Measurements from ENCODE around the gene HLA-DOB.
"Not testable (repeated sequence)": the region's sequence is repeated elsewhere in the genome, so short reads cannot be mapped to it uniquely, and the experiment has no call there.

The HLA-DOB gene

DNA sequence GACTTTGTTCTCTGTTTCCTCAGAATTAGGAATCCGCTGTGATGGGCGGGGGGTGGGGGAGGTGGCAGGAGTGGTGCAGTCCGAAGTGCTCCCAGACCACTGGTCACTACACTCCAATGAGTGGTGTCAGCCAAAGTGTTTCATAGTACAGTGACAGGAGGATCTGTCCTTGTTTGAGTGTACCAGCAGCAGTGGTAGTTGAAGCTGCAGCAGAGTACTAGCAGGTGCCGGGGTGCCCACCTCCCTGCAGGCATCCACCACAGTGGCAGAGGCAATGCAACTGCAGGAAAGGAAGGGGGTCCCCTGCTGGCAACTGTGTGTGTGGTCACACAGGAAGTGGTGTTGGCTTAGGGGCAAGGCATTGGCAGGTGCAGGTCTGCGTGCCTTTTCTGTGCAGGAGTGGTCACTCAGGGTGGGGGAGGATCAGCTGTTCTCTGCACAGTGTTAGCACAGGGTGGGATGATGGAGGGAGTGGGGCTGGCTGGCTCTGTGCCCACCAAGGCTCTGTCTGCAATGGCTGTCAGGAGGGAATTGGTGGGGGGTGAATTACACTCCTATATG, 9.7 kb downstream of the HLA-DOB start:
- no peak for DNase-seq

DNA sequence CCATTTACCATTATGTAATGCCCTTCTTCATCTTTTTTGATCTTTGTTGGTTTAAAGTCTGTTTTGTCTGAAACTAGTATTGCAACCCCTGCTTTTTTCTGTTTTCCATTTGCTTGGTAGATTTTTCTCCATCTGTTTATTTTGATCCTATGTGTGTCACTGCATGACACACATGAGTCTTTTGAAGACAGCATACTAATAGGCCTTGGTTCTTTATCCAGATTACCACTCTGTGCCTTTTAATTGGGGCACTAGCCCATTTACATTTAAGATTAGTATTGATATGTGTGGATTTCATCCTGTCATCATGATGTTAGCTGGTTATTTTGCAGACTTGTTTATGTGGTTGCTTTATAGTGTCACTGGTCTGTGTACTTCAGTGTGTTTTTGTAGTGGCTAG, 11.4 kb downstream of the HLA-DOB start:
- DNase-seq: not testable (repeated sequence)

DNA sequence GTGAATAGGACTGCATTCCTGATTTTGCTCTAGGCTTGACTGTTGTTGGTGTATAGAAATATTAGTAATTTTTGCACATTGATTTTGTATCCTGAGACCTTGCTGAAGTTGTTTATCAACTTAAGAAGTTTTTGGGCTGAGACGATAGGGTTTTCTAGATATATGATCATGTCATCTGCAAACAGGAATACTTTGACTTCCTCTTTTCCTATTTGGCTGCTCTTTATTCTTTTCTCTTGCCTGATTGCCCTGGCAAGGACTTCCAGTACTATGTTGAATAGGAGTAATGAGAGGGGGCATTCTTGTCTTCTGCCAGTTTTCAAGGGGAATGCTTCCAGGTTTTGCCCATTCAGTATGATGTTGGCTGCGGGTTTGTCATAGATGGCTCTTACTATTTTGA, 13.4 kb downstream of the HLA-DOB start:
- no peak for DNase-seq

DNA sequence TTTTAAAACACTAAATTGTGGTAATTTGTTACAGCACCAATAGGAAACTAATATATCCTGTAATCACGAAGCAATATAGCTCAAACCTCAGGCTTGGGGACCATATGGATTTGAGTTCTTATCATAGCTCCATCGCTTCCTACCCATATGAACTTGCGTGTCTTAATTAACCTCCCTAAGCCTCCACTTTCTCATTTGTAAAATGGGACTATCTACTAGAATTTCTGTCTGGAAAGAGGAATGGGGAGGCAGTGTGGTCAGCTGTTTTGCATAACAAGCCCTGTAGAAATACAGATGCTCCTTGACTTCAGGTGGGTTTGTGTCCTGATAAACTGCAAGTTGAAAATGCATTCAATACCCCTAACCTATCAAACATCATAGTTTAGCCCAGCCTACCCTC, 17.1 kb downstream of the HLA-DOB start:
- no peak for DNase-seq

DNA sequence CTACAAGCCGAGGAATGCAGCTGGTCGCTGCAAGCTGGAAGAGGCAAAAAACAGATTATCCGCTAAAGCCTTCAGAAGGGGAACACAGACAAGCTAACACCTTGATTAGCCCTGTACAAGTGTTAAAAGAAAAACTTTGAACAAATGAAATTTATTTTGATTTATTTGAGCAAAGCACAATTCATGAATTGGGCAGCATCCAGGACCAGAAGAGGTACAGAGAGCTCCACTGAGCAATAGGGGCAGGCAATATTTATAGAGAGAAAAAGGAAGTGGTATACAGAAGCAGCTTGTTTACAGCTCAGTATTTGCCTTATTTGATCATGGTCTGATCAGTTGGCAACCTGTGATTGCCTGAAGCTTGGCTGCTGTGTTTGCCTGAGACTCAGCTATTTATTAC, 17.6 kb downstream of the HLA-DOB start:
- DNase-seq: no peak

DNA sequence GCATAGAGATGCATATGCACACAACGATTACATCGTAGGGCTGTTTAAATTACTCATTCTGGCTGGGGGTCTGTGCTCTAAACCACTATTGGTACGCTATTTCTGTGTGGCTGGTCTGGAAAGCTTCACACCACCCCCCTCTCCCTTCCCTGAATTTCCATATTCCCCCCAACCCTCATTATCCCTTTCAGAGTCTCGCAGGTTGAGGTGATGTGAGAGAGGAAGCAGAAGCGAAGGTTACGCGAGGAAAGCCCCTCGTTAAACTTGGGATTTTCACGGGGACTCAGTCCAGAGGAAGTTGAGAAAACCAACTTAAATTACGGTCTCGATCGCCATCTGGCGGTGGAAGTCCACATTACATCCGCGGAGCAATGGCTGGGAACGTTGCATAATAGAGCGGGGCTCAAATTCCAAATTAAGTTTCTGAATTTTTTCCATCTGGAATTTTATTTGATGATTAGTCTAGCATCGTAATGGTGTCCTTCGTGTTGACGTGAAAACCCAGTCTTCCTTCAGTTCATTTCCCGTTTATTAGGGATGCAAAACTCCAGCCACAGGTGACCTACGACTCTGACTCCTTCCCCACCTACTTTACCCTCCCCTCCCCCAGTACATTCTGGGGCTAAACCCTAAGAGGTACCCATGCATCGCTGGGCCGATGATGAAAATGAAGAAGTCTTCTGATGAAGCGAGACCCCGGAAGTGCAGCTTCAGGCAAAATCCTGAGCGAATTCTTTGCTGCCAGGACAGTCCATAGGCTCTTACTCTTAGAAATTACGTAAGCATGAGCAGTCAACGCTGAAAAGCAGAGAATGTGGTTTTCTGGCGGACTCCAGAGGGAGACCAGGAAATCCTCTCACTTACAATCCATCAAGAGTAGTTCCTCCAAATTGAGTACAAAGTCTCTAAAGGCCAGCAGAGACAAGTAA, 19.7 kb downstream of the HLA-DOB start:
- peak; percentile 86 for DNase-seq

DNA sequence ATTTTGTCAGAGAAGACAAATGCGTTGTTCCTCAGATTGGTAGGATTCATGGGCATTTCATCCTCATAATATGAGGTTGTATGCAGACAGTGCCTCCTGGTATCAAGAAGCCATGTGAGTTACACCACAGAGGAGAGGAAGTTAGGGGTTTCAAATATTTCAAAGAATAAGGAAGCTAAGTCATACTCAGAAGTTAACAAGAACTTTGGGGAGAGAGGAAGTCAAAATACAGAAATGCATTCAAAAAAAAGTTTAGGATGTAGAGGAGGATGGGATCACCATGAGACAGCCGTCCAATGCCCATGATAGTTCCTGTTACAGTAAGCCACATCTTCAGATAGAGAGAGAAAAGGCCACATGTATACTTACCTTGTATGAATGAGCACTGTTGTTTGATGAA, 22.3 kb downstream of the HLA-DOB start:
- peak; percentile 53 for DNase-seq

DNA sequence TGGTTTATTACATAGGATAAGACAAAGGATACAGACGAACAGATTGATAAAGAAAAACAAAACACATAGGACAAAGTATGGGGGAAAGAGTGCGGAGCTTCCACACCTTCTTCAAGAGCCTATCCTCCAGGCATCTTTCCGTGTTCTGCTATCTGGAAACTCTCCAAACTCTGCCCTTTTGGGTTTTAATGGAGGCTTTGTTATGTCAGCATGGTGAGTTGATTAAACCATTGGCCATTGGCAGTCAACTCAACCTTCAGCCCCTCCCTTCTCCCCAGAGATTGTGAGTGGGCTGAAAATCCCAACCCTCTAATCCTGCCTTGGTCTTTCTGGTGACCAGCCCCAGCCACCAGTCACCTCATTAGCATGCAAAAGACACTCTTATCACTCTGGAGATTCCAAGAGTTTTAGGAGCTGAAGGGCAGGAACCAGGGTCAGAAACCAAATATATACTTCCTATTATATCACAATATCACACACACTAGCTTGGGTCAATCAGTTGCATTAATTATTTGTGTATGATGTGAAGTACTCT, 23.8 kb downstream of the HLA-DOB start:
- no peak for DNase-seq

DNA sequence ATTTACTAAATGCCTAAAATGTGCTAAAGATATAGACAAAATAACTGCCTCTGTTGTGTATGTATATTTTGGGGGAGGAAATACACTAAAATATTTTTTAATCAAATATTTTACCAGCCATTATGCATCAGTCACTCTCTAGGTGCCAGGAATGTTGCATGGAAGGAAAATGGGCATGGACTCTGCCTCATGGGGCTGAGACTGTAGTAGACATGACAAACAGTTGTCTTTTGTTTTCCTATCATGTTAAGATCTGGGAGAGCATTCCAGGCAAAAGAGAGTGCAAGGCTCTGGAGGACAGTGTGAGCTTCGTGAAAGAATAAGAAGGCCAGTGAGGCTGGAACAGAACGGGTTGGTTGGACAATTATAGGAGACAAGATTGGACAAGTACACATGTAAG, 26.5 kb downstream of the HLA-DOB start:
- DNase-seq: no peak

DNA sequence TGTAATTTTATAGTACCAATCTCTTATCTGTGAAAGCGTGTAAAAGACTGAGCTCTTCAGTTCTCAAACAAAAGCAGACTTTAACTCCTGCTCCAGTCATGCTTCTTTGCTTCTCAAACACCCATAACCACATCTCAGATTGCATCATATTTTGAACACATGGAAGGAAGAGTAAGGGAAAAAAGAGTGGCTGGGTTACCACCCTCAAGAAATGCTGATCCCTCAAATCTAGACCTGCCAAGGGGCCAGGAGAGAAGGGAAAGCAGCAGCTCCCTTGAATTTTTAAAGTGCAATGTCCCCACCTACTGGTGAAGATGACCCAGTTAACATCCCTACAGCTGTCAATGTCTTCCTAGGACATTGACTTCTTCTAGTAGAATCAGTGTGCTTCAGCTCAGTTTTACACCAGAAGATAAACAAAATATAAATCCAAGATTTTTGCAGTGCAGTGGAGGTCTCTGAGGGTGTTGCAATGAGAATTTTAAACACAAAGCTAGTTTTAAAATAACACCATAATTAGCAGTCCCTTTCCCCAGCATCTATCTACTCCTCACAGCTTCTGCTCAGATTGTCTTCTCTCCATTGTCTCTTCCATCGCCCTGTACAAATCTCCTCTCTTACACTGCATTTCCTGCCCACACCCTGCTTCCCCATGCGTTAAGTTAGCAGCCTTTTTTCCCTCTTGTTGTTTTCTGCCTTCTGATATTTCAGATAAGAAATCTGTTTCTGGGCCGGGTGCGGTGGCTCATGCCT, 30.8 kb downstream of the HLA-DOB start:
- peak; percentile 58 for DNase-seq

DNA sequence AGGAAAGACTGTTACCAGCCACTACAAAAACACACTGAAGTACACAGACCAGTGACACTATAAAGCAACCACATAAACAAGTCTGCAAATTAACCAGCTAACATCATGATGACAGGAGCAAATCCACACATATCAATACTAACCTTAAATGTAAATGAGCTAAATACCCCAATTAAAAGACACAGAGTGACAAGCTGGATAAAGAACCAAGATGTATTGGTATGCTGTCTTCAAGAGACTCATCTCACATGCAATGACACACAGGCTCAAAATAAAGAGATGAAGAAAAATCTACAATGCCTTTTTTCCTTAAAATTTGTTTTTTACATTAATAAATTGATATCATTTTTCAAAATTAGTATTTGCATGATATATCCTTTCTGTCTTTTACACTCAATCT, 33.9 kb downstream of the HLA-DOB start:
- not testable (repeated sequence) for DNase-seq

DNA sequence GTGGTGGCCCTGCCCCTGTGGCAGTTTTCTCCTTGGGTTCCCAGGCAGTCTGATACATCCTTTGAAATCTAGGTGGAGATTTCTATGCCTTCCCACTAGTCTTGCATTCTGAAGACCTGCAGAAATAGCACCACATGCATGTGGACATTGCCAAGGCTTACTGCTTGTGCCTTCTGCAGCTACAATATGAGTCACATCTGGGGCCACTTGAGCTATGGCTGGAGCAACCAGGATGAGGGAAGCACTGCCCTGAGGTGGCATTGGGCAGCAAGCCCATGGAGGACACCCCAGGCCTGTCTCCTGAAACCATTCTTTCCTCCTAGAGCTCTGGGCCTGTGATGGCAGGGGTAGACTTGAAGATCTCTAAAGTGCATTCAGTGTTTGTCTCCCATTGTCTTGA, 37.8 kb downstream of the HLA-DOB start:
- no peak for DNase-seq

DNA sequence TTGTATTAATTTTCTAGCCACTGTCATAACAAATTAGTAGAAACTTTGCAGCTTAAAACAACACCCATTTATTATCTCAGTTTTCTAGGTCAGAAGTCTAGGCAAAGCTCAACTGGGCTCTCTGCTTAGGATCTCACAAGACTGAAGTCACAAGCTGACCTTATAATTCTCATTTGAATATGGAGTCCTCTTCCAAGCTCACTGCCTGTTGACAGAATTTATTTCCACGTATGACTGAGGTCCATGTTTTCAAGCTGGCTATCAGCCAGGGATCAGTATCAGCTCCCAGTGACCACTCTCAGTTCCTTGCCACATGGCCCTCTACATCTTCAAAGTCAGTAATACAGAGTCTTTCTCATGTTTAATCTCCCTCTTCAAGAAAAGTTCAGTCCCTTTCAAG, 41.7 kb downstream of the HLA-DOB start:
- no peak for DNase-seq

DNA sequence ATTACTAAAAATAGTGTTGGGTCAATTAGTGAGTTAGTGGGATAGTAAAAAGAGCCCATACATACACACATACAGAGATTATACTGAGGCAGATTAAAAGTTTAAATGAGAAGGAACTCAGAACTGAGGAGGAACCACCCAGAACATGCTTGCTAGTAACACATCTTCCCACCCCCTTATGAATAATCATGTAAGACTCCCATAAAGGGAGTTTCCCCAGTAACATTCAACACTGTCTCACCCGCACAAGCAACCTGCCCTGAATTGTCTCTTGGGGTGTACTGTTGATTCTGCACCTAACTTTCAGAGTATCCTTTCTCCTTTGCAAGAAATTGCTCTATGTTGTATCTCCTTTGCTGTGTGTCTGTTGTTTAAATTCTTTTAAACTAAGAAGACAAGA, 42.4 kb downstream of the HLA-DOB start:
- DNase-seq: no peak

DNA sequence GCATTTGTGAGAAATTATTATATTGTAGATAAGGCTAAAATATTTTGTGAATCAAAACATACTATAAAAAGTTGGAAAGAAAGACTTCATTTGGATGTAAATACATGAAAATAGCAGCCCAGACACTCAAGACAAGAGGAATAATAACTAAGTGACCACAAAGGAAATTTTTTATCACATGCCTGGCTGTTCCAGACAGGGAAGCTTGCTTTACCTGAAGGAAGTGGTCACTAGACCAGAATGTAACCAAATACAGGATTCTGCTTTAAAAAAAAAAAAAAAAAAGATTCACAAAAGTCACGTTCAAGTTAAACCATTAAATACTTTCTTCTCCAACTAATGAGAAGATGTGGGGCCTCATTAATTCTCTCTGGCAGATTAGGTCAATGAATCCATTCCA, 44.1 kb downstream of the HLA-DOB start:
- DNase-seq: no peak

DNA sequence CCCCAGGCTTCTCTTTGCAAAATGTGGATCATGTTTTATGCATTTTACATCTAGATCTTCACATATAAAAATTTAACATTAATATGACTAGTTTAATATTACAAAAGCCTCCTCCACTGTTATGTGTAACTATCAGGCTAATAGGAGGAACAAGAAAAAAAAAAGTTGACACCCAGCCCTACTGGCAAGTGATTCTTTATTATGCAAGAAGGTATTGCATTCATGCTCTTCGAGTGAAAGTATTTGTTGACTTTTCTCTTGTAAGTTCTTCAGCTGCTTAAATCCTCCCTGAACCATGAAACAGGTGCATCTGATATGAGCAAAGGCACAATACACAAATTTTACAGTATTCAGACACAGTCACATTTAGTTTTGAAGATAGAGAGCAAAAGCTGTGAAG, 52.8 kb downstream of the HLA-DOB start:
- no peak for DNase-seq

DNA sequence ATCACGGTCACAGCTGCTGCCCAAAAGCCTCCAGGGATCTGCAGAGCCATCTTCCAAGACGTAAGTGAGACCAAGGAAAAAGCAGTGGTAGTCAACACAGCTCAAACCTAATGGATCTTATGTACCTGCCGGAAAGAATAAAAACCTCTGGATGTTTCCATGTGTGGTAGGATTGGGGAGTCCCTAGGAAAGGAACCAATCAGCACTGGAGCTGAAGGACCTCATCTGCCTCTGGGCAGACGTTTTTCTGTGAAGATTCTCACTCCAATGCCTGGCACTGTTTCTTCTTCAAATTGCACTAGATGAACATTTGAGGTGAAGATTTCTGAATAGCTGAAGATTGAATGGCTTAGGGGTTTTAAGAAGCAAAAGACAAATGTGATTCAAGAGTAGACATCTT, 53.4 kb downstream of the HLA-DOB start, which contains the start of gene HLA-DQB2:
TSS of gene HLA-DQB2 (minus strand) at position 112 of the 400 bp plus-strand sequence. CDS start at position 50, 62 bp downstream.
- no peak for DNase-seq
